H9 (cell line): Measurements from ENCODE around the gene GRIK4. TPM values are rescaled to one million over a fixed set of nuclear protein-coding genes. Genes with fewer than 3 reads are reported as not detected.

Experiments used
- DNase-seq: peaks from one replicate; pipeline ENCODE4 v3.0.0-alpha.2; 2017
- H2AFZ ChIP-seq: one replicate; pipeline ENCODE4 v1.6.1; 2013; ENCODE audit warnings: mild to moderate bottlenecking, low read length, control low read depth, moderate library complexity
- H2AK5ac ChIP-seq: 2 replicates; pipeline ENCODE4 v1.6.1; 2013; ENCODE audit warnings: low read length, control low read depth, mixed read lengths; ENCODE audit not compliant: insufficient read length
- H2BK120ac ChIP-seq: one replicate; pipeline ENCODE4 v1.6.1; 2013; ENCODE audit warnings: low read depth, mild to moderate bottlenecking, low read length, control low read depth, inconsistent platforms; ENCODE audit not compliant: poor library complexity, severe bottlenecking
- H2BK12ac ChIP-seq: 2 replicates; pipeline ENCODE4 v1.6.1; 2013; ENCODE audit warnings: low read length, control low read depth, mixed read lengths, low read depth; ENCODE audit not compliant: insufficient read length
- H2BK15ac ChIP-seq: 2 replicates; pipeline ENCODE4 v1.6.1; 2013; ENCODE audit warnings: low read depth, low read length, control low read depth
- H2BK20ac ChIP-seq: one replicate; pipeline ENCODE4 v1.6.1; 2013; ENCODE audit warnings: low read depth, mild to moderate bottlenecking, low read length, control low read depth, inconsistent platforms; ENCODE audit not compliant: poor library complexity, severe bottlenecking
- H2BK5ac ChIP-seq: 2 replicates; pipeline ENCODE4 v1.6.1; 2013; ENCODE audit warnings: low read length, control low read depth, mixed read lengths; ENCODE audit not compliant: insufficient read length
- H3K14ac ChIP-seq: 2 replicates; pipeline ENCODE4 v1.6.1; 2013; ENCODE audit warnings: low read length, control low read depth; ENCODE audit not compliant: insufficient read depth
- H3K18ac ChIP-seq: 2 replicates; pipeline ENCODE4 v1.6.1; 2013; ENCODE audit warnings: low read depth, mild to moderate bottlenecking, mixed read lengths, low read length, control low read depth; ENCODE audit not compliant: insufficient read length
- H3K23ac ChIP-seq: 2 replicates; pipeline ENCODE4 v1.6.1; 2013; ENCODE audit warnings: low read length, control low read depth, mixed read lengths, low read depth; ENCODE audit not compliant: insufficient read length
- H3K23me2 ChIP-seq: 2 replicates; pipeline ENCODE4 v1.6.1; 2013; ENCODE audit warnings: low read depth, mild to moderate bottlenecking, mixed read lengths, low read length, control low read depth; ENCODE audit not compliant: insufficient read length, poor library complexity, severe bottlenecking
- H3K27ac ChIP-seq: 2 replicates; pipeline ENCODE4 v1.5.1; 2013; ENCODE audit warnings: low read length, control low read depth, mixed read lengths, low read depth; ENCODE audit not compliant: insufficient read length
- H3K27me3 ChIP-seq: 2 replicates; pipeline ENCODE4 v1.6.1; 2013; ENCODE audit warnings: low read length, control low read depth, inconsistent platforms; ENCODE audit not compliant: insufficient read depth
- H3K4ac ChIP-seq: 2 replicates; pipeline ENCODE4 v1.6.1; 2013; ENCODE audit warnings: low read depth, mild to moderate bottlenecking, control low read depth, inconsistent platforms, low read length, moderate library complexity
- H3K4me1 ChIP-seq: 2 replicates; pipeline ENCODE4 v1.6.1; 2013; ENCODE audit warnings: low read length, control low read depth, inconsistent platforms; ENCODE audit not compliant: insufficient read depth
- H3K4me2 ChIP-seq: 2 replicates; pipeline ENCODE4 v1.6.1; 2013; ENCODE audit warnings: low read length, control low read depth, mixed read lengths; ENCODE audit not compliant: insufficient read length, insufficient read depth
- H3K56ac ChIP-seq: 2 replicates; pipeline ENCODE4 v1.6.1; 2013; ENCODE audit warnings: low read depth, mild to moderate bottlenecking, mixed read lengths, low read length, control low read depth; ENCODE audit not compliant: insufficient read length
- H3K79me1 ChIP-seq: 2 replicates; pipeline ENCODE4 v1.6.1; 2013; ENCODE audit warnings: low read depth, mild to moderate bottlenecking, moderate library complexity, low read length, control low read depth, inconsistent platforms; ENCODE audit not compliant: insufficient read depth, poor library complexity, severe bottlenecking
- H3K79me2 ChIP-seq: 2 replicates; pipeline ENCODE4 v1.6.1; 2013; ENCODE audit warnings: low read length, control low read depth, inconsistent platforms; ENCODE audit not compliant: insufficient read depth
- H3K9ac ChIP-seq: 2 replicates; pipeline ENCODE4 v1.6.1; 2013; ENCODE audit warnings: low read length, control low read depth, mixed read lengths; ENCODE audit not compliant: insufficient read length; ENCODE audit errors: extremely low read depth
- H3K9me3 ChIP-seq: one replicate; pipeline ENCODE4 v1.6.1; 2013; ENCODE audit warnings: low read depth, low read length, inconsistent platforms; ENCODE audit not compliant: control insufficient read depth
- H3T11ph ChIP-seq: one replicate; pipeline ENCODE4 v1.6.1; 2013; ENCODE audit warnings: mild to moderate bottlenecking, low read length, control low read depth, inconsistent platforms
- H4K20me1 ChIP-seq: one replicate; pipeline ENCODE4 v1.6.1; 2013; ENCODE audit not compliant: control insufficient read depth, insufficient read length, insufficient read depth
- H4K5ac ChIP-seq: 2 replicates; pipeline ENCODE4 v1.6.1; 2013; ENCODE audit warnings: low read depth, mild to moderate bottlenecking, mixed read lengths, low read length, control low read depth; ENCODE audit not compliant: insufficient read length
- H4K8ac ChIP-seq: replicated peaks from 2 replicates; pipeline ENCODE4 v1.6.1; 2013; ENCODE audit warnings: low read length, control low read depth, mixed read lengths, low read depth; ENCODE audit not compliant: insufficient read length
- H4K91ac ChIP-seq: 2 replicates; pipeline ENCODE4 v1.6.1; 2013; ENCODE audit warnings: low read depth, mild to moderate bottlenecking, moderate library complexity, mixed read lengths, low read length, control low read depth; ENCODE audit not compliant: insufficient read length
- H3K27ac Mint-ChIP-seq, 3 experiments: 2 replicates in 2 of 3; 3 replicates in 1 of 3; pipeline ENCODE4 v1.8.0; 2020 to 2021; ENCODE audit warnings: mixed read lengths in 3 of 3, mild to moderate bottlenecking in 1 of 3, moderate library complexity in 1 of 3
- H3K27me3 Mint-ChIP-seq: 2 replicates; pipeline ENCODE4 v1.8.0; 2021; ENCODE audit warnings: low read depth, mild to moderate bottlenecking, moderate library complexity, mixed read lengths
- H3K36me3 Mint-ChIP-seq, 3 experiments: 2 replicates in 2 of 3; 3 replicates in 1 of 3; pipeline ENCODE4 v1.8.0; 2020 to 2021; ENCODE audit warnings: low read depth in 3 of 3, mixed read lengths in 3 of 3; ENCODE audit not compliant: insufficient read depth in 1 of 3
- H3K4me1 Mint-ChIP-seq, 2 experiments: 2 replicates each; pipeline ENCODE4 v1.8.0; 2020; ENCODE audit warnings: mixed read lengths in 2 of 2
- H3K4me3 Mint-ChIP-seq, 2 experiments: 2 replicates in 1 of 2; 3 replicates in 1 of 2; pipeline ENCODE4 v1.8.0; 2020 to 2021; ENCODE audit warnings: mild to moderate bottlenecking in 2 of 2, mixed read lengths in 2 of 2, moderate library complexity in 1 of 2
- H3K9me3 Mint-ChIP-seq, 2 experiments: 2 replicates in 1 of 2; 3 replicates in 1 of 2; pipeline ENCODE4 v1.8.0; 2020; ENCODE audit warnings: mild to moderate bottlenecking in 2 of 2, mixed read lengths in 2 of 2, moderate library complexity in 1 of 2
- CTCF ChIP-seq: fragments of 200-600 bp; sonication (generic); conservative IDR thresholded peaks from 3 replicates; pipeline ENCODE4 v1.8.0; 2021; ENCODE audit warnings: antibody characterized with exemption, mild to moderate bottlenecking
- WGBS: extraction: QIAGEN DNeasy Blood & Tissue Kit; methylation state at CpG from one replicate; pipeline ENCODE4 v1.1.7; 2013; ENCODE audit warnings: missing lambda C conversion rate, low lambda C conversion rate, mixed read lengths; ENCODE audit not compliant: insufficient read length; ENCODE audit errors: extremely low coverage; 5-methylcytosine and 5-hydroxymethylcytosine counted together
- total RNA-seq: library from RNA; stranded (reverse); gene quantifications from 2 replicates; pipeline ENCODE4 v1.2.1, GENCODE V29; 2021

Gene GRIK4
- total RNA-seq, 1 experiment from 2014 or later: 2.3 TPM

- no peak overlapping the region for H4K91ac ChIP-seq
- peaks cover 42 to 57% of the 10 kb centered on the region in 2 experiments for H3K4me1 Mint-ChIP-seq
- no peak overlapping the region for H4K8ac ChIP-seq
- H3K27ac Mint-ChIP-seq: peak overlapping the region; percentile 10 to 14 (median 10); a peak in 4 of 7 replicates
- WGBS: no CpG with 5 or more reads among the region's 14 CpGs
- no peaks in the 10 kb centered on the region for H3K79me2 ChIP-seq
- H3K56ac ChIP-seq: no peak overlapping the region
- H2AK5ac ChIP-seq: no peak overlapping the region
- no peaks in the 10 kb centered on the region; a peak in 1 of 5 replicates for H3K9me3 Mint-ChIP-seq
- no peaks in the 10 kb centered on the region for H3K27me3 ChIP-seq
- no peaks in the 10 kb centered on the region for H3K23me2 ChIP-seq
- no peak overlapping the region for H2BK15ac ChIP-seq
- H3K27ac ChIP-seq: no peak overlapping the region
- H3K9me3 ChIP-seq: no peaks in the 10 kb centered on the region
- H2AFZ ChIP-seq: no peak overlapping the region
- H3K4me1 ChIP-seq: peaks cover 8% of the 10 kb centered on the region; the same call in 1 of the 2 replicates
- no peak overlapping the region for H4K5ac ChIP-seq
- no peak overlapping the region for H2BK120ac ChIP-seq
- peak; percentile 62 for DNase-seq
- H3K27me3 Mint-ChIP-seq: peaks cover 24% of the 10 kb centered on the region
- no peaks in the 10 kb centered on the region for H3K36me3 Mint-ChIP-seq
- H2BK20ac ChIP-seq: no peak overlapping the region
- no peak overlapping the region for H3K4ac ChIP-seq
- no peaks in the 10 kb centered on the region for H3K79me1 ChIP-seq
- no peak overlapping the region for H2BK12ac ChIP-seq
- TF ChIP-seq CTCF: no peak
- no peak overlapping the region for H2BK5ac ChIP-seq
- H3K14ac ChIP-seq: no peak overlapping the region; the same call in 1 of the 2 replicates
- peak overlapping the region; percentile 22 to 65; a peak in 1 of 5 replicates for H3K4me3 Mint-ChIP-seq
- no peak overlapping the region for H3K9ac ChIP-seq
- H3K23ac ChIP-seq: no peak overlapping the region
- H3K18ac ChIP-seq: peak overlapping the region; percentile 2
- H3T11ph ChIP-seq: no peak overlapping the region
- H4K20me1 ChIP-seq: no peaks in the 10 kb centered on the region
- H3K4me2 ChIP-seq: peak overlapping the region; percentile 12
Measured at GRCh38 chr11:120554766-120555432, 43.4 kb downstream of the GRIK4 start.
